IPS-15b (cell line): ENCODE results near the gene CLBA1.

Experiments
- H3K27me3 ChIP-seq: one replicate; pipeline ENCODE4 v1.6.1; 2013; ENCODE audit warnings: low read length; ENCODE audit not compliant: control insufficient read depth, insufficient read depth
- H3K36me3 ChIP-seq: one replicate; pipeline ENCODE4 v1.6.1; 2013; ENCODE audit warnings: low read length; ENCODE audit not compliant: control insufficient read depth, insufficient read depth
- H3K4me1 ChIP-seq: one replicate; pipeline ENCODE4 v1.6.1; 2013; ENCODE audit warnings: mild to moderate bottlenecking, low read length; ENCODE audit not compliant: control insufficient read depth, insufficient read depth
- H3K4me3 ChIP-seq: one replicate; pipeline ENCODE4 v1.5.1; 2013; ENCODE audit warnings: low read depth, low read length
- H3K9ac ChIP-seq: one replicate; pipeline ENCODE4 v1.6.1; 2013; ENCODE audit warnings: low read depth, mild to moderate bottlenecking, low read length
- H3K9me3 ChIP-seq: one replicate; pipeline ENCODE4 v1.6.1; 2013; ENCODE audit warnings: mild to moderate bottlenecking, low read length; ENCODE audit not compliant: control insufficient read depth, insufficient read depth

The CLBA1 gene

DNA sequence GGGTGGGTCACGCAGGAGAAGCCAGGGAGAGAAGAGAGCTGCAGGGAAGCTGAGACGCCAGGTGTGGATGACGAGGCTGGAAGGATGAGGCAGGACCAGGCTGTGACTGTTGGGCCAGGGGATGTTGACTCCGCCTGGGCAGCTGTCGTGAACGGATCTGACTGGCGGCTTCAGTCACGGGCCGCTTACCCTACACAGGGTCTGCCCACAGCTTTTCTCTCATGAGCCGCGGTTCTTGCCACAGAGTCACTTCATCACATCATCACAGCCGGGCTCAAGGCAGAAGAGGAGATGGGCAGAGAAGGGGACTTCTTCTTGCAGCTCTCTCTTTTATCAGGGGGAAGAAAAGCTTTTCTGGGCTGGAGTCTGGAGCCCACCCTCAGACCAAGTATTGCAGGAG lies 7.7 kb downstream of the CLBA1 start:
- Histone ChIP-seq H3K4me1 (no peaks in the 10 kb centered on the region), H3K36me3 (peaks cover 10% of the 10 kb centered on the region), H3K9ac (no peak overlapping the region)

GRCh38 chr14:104993808-104994591 lies 8.4 kb downstream of the CLBA1 start:
- H3K9me3 ChIP-seq: no peaks in the 10 kb centered on the region
- no peak overlapping the region for H3K9ac ChIP-seq
- peaks cover 10% of the 10 kb centered on the region for H3K36me3 ChIP-seq
- H3K27me3 ChIP-seq: no peaks in the 10 kb centered on the region
- H3K4me1 ChIP-seq: no peaks in the 10 kb centered on the region
- no peak overlapping the region for H3K4me3 ChIP-seq

More for the DNA sequence above, 7.7 kb downstream of the CLBA1 start:
- no peak overlapping the region for H3K4me3 ChIP-seq
- H3K27me3 ChIP-seq: no peaks in the 10 kb centered on the region
- no peaks in the 10 kb centered on the region for H3K9me3 ChIP-seq

GRCh38 chr14:104994978-104995377 lies 9.4 kb downstream of the CLBA1 start:
- no peaks in the 10 kb centered on the region for H3K4me1 ChIP-seq
- no peaks in the 10 kb centered on the region for H3K27me3 ChIP-seq
- no peak overlapping the region for H3K4me3 ChIP-seq
- H3K36me3 ChIP-seq: peaks cover 7% of the 10 kb centered on the region
- no peaks in the 10 kb centered on the region for H3K9me3 ChIP-seq
- H3K9ac ChIP-seq: no peak overlapping the region

GRCh38 chr14:104996032-104996431 lies 10.4 kb downstream of the CLBA1 start:
- Histone ChIP-seq H3K4me3 (no peak overlapping the region), H3K9ac (no peak overlapping the region), H3K9me3 (no peaks in the 10 kb centered on the region), H3K4me1 (no peaks in the 10 kb centered on the region), H3K27me3 (no peaks in the 10 kb centered on the region), H3K36me3 (peaks cover 7% of the 10 kb centered on the region)

GRCh38 chr14:104996483-104996882 lies 10.9 kb downstream of the CLBA1 start:
- Histone ChIP-seq H3K4me1 (no peaks in the 10 kb centered on the region), H3K9ac (no peak overlapping the region), H3K27me3 (no peaks in the 10 kb centered on the region), H3K4me3 (no peak overlapping the region), H3K36me3 (peaks cover 7% of the 10 kb centered on the region), H3K9me3 (no peaks in the 10 kb centered on the region)

DNA sequence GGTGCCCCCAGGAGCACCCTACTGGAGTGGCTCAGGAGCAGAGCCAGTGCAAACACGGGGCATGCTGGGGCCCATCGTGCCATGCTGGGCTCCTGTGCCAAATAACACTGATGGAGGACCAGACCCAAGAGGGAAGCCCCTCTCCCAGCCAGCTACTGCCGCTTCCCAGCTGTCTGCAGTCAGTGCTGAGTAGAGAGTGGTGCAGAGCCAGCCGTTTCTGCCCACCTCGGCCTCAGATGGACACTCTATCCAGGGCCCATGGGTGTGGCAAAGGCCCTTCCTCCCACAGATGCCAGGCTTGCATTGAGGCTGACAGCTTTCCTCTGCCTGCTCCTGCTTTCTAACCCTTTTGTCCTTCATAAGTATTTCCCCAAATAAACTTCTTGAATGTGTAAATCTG lies 13.2 kb downstream of the CLBA1 start:
- no peaks in the 10 kb centered on the region for H3K4me1 ChIP-seq
- H3K4me3 ChIP-seq: no peak overlapping the region
- no peaks in the 10 kb centered on the region for H3K9me3 ChIP-seq
- H3K27me3 ChIP-seq: no peaks in the 10 kb centered on the region
- H3K36me3 ChIP-seq: peaks cover 3% of the 10 kb centered on the region
- no peak overlapping the region for H3K9ac ChIP-seq

- H3K9ac ChIP-seq: no peak overlapping the region
- no peak overlapping the region for H3K4me3 ChIP-seq
- no peaks in the 10 kb centered on the region for H3K9me3 ChIP-seq
- H3K4me1 ChIP-seq: no peaks in the 10 kb centered on the region
- peaks cover 3% of the 10 kb centered on the region for H3K36me3 ChIP-seq
- no peaks in the 10 kb centered on the region for H3K27me3 ChIP-seq
Observed at GRCh38 chr14:104999361-104999760, 13.8 kb downstream of the CLBA1 start.

- peaks cover 24% of the 10 kb centered on the region for H3K36me3 ChIP-seq
- no peak overlapping the region for H3K9ac ChIP-seq
- H3K4me3 ChIP-seq: no peak overlapping the region
Observed at GRCh38 chr14:105005329-105005928, 19.8 kb downstream of the CLBA1 start.

DNA sequence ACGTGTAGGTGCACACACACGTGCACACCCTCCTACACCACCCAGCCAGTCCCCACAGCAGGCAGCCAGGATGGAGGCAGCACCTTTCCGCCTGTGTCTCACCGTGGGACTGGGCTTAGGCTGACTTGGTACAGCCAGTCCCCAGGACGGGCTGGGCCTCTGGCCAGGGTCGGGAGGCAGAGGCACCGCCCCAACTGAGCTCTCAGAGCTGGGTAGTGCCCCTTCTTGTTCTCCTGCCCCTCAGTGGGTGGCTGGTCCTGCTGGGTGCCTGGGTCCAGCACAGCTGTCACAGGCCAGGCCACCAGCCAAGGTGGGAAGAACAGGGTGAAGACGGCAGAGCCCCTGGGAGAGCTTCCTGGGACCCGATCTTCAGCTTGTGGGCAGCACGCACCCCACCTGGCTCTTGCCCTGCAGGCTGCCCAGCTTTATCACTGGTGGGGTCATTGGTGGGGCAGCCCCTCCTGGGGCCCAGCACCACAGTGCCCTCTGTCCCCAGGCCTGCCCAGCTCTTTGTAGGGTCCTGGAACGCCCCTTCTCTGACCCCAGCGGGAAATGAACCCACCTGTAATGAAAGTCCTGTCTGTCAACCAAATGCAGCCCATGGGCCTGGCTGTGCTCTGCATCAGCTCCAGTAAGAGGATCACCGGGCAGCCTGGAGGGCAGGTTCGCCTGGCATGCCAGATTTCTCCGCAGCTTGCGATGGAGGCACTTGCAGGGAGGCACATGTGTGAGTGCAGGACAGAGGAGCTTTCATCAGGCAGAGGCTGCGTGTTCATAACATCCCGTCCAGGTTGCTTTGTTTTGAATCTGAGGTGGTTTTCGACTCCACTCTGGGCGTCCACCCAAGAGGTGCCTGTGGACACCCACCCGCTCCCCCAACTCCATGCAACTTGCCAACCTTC lies 20.6 kb downstream of the CLBA1 start:
- no peaks in the 10 kb centered on the region for H3K4me1 ChIP-seq
- H3K27me3 ChIP-seq: no peaks in the 10 kb centered on the region
- H3K36me3 ChIP-seq: peaks cover 28% of the 10 kb centered on the region
- H3K4me3 ChIP-seq: no peak overlapping the region
- H3K9me3 ChIP-seq: no peaks in the 10 kb centered on the region
- H3K9ac ChIP-seq: no peak overlapping the region

More at GRCh38 chr14:105005329-105005928, 19.8 kb downstream of the CLBA1 start:
- Histone ChIP-seq H3K27me3 (no peaks in the 10 kb centered on the region), H3K9me3 (no peaks in the 10 kb centered on the region), H3K4me1 (no peaks in the 10 kb centered on the region)

DNA sequence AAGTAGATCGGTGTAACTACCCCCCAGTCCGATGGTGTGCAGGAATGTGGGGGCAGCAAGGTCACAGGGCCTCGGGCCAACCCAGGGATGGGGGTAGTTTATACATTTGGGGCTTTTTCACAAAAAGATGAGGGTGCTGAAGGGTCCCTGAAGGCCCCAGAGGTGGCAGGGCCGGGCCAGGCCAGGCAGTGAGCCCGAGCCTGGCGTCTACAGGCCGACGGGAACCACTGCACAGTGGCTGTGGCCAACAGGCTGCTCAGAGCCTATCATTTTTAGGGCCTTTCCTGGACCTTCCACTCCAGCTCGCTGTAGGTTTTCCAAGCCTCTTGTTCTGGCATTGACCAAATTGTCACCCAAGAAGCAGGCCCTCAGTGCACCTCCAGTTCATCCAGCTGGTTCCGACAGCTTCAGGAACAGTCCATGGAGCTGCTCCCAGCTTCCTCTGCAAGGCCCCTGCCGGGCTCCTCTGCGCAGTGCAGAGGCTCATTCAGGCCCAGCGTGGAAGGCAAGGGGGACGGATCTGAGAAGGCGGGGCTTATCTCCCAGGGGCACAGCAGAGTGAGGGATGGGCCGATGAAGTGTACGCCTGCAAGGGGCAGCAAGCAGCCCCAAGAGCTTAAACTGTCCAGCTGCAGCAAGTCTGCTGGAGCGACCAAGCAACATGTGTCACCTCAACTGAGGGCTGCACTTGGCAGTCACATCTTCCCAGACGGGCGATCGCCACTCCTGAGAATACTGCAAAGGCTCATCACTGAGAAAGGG lies 21.4 kb downstream of the CLBA1 start:
- Histone ChIP-seq H3K9me3 (no peaks in the 10 kb centered on the region), H3K4me3 (no peak overlapping the region), H3K36me3 (peaks cover 36% of the 10 kb centered on the region), H3K4me1 (no peaks in the 10 kb centered on the region), H3K27me3 (no peaks in the 10 kb centered on the region), H3K9ac (no peak overlapping the region)

DNA sequence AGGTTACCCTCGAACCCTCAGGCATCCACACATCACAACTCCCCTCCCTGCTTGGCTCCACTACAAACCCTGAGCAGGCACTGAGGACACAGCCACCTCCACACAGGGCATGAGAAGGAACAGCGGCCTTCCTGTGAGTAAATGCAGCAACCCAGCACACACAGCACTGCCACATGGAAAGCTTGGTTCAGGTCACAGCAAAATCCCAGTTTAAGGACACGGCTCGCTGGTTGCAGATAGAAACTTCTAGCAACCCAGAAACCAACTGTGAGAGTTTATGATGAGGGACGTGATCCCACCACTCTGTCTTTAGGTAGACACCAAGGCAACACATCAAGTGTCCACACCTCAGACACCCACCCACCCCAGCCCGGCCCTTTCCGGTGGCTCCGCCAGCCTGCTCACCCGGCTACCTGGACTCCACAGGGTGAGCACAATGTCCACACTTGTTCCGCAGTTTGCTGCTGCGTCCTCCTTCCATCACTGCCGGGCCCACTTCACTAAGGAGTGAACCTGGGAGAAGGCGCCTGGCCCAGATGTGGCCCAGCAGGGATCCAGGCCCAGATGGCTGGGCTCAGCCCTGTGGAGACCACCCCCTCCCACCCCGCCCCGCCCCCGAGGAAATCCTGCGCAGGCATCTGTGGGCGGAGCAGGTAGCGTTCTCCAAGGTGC lies 22.1 kb downstream of the CLBA1 start:
- Histone ChIP-seq H3K27me3 (no peaks in the 10 kb centered on the region), H3K4me3 (no peak overlapping the region), H3K9ac (no peak overlapping the region), H3K36me3 (peaks cover 36% of the 10 kb centered on the region), H3K4me1 (no peaks in the 10 kb centered on the region), H3K9me3 (no peaks in the 10 kb centered on the region)
